NCI-H2107 treated with DMSO at 0.1 percent for 48 hours (cell line): Measurements from ENCODE around the gene PADI2.

Source experiments
- DNase-seq: peaks from one replicate; lab custom pipeline; 2025; ENCODE audit not compliant: unreplicated experiment; lab: John Stamatoyannopoulos, UW

Gene PADI2

GRCh38 chr1:17024721-17025120, 94.5 kb downstream of the PADI2 start:
- no peak for DNase-seq

- no peak for DNase-seq
Measured at GRCh38 chr1:17023573-17023972, 95.7 kb downstream of the PADI2 start.

- DNase-seq, result no peak
Measured at GRCh38 chr1:17023102-17023501, 96.1 kb downstream of the PADI2 start.

- no peak for DNase-seq
Measured at GRCh38 chr1:17021896-17022295, 97.4 kb downstream of the PADI2 start.

- no peak for DNase-seq
Measured at GRCh38 chr1:17020502-17020901, 98.7 kb downstream of the PADI2 start.

- DNase-seq, result no peak
Measured at GRCh38 chr1:17018849-17019248, 100.4 kb downstream of the PADI2 start.

GRCh38 chr1:17017435-17017834, 101.8 kb downstream of the PADI2 start:
- DNase-seq, result no peak
